HG03571 (cell line): ENCODE results near the gene SLC26A2.
A peak's percentile ranks its signal among the peaks of the same experiment; 100 is the strongest.

Source experiments
- ATAC-seq: cut with Tn5 transposase; IDR thresholded peaks from one replicate; pipeline ENCODE4 v1.9.1; 2021; ENCODE audit not compliant: unreplicated experiment

Gene SLC26A2

DNA sequence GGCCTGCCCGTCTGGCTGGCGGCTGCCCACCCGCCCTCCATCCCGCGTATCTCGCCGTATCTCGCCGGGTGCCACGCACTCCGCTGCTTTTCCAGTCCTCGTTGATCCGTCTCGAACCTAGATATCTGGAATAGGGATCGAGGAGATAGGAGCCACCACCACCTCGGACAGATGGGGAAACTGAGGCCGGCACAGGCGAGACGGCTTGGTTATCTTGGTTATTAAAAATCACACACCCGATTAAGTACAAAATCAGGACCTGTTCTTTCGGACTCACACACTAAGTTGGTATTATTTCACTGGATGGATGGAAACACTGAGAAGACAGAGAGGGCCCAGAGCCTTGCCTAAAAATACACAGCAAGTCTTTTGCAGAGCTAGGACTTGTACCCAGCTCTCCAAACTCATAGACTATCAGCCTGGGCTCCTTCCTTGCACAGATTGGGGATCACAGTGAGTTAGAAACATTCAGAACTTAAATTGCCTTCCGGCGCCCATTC lies 678 bp downstream of the SLC26A2 start:
- ATAC-seq: no peak

DNA sequence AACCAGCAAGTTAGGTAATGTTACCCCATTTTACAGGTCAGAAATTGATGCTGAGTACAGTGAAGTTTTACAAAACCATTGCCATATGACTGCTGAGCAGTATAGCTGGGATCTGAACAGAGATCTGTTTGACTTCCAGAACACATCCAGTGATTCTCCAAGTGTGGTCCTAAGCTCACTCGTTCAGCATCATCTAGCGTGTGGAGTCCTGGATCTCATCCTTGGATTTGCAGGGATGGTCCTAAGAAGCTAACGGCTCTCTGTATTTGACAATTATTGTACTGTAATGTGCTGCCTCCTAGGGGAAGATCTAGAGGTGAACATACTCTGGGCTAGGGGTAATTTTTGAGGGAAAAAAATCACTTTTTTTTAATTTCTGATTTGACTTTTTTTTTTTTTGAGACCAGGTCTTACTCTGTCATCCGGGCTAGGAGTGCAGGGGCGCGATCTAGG lies 1.4 kb downstream of the SLC26A2 start:
- ATAC-seq: no peak

DNA sequence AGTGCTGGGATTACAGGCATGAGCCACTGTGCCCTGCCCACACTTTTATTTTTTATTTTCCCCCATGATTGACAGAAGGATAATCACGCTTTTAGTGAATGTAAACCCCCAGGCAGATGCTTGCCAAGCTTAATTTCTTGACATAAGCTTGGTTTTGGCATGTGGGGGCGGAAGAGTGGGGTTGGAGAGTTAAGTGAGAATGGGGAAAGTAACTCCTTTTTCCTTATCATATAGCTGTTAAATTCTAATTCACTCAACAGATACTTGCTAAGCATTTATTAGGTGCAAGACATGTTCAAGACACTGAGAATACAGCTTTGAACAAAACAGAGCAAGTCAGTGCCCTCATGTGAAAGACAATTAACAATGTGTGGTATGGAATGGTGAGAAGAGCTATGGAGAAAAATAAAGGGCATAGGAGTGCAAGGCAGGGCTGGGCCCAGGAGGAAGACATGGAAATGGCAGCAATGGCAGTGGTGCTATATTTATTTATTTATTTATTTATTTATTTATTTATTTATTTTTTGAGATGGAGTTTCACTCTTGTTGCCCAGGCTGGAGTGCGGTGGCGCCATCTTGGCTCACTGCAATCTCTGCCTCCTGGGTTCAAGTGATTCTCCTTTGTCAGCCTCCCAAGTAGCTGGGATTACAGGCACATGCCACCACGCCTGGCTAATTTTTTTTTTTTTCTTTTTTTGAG lies 2.2 kb downstream of the SLC26A2 start:
- ATAC-seq: no peak

DNA sequence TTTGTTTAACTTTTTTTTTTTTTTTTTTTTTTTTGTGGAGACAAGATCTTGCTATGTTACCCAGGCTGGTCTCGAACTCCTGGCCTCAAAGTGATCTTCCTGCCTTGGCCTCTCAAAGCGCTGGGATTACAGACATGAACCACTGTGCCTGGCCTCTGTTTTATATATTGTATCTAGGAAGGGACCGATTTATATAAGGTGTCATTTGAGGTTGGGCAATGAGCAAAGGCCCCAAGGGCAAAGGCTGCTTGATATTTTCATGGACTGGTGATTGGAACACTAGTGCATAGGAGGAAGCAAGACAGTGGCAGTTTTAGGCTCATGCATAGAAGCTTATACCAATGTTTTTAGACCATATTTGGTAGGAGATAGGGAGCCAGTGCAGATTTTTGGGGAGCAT lies 3.2 kb downstream of the SLC26A2 start:
- ATAC-seq: no peak

DNA sequence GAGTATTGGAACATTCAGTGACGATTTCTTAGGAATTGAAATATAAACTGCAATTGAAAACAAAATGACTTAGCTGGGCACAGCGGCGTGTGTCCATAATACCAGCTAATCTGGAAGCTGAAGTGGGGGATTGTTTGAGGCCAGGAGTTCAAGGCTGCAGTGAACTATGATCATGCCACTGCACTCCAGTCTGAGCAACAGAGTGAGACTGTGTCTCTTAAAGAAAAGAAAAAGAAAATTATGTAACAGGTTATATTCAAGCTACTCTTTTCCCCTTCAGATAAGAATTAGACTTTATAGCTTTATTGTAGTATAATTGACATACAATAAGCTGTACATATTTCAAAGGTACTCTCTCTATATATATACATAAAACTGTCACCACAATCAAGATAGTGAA lies 6.4 kb downstream of the SLC26A2 start:
- no peak for ATAC-seq

DNA sequence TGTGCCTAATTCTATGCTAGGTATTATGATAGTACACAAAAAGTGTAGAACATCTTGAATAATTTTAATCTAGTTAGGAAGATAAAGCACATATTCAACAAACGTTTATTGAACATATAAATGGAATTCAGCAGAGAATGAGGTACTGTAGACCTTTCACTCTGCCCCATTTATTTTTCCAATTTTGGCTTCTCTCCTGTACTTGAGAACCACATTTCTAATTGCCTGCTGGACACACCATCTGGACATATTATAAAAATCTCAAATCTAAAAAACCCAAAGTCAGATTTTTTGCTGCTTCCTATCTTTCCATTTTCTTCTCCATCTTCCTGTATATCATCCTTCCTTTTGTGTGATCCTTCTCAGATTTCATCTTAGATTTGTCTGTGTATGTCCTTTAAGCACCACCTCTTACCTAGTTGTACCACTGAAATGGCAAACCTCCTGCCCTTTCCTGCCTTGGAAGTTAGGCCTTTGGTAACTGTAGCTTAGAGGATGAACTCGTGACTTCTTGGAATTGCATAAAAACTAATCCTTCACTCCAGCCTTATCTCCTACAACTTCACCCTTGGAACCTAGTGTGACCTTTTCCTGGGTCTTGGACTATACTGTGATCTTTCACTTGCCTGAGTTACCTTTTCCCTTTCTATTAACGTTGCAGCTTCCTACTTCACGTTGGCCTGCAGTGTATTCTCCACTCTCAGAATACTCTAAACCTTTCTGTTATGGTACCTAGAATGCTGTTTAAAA lies 8.8 kb downstream of the SLC26A2 start:
- no peak for ATAC-seq

DNA sequence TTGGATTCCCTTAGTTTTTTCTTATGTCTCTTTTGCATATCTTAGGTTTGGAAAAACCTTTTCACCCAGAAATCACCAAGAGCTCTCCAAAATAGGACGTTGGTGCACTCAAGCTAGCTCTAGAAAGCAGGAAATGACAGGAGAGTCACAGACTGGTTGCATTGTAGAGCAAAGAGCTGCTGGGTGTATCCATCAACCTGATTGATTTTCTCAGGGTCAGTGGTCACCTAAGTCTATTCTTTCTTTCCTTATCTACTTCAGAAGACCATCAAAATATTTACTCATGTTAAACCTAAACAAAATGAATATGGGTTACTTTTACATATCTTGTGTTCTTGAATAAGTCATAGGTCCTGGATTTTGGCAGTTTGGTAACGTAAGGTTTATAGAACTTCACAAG lies 14.9 kb downstream of the SLC26A2 start:
- no peak for ATAC-seq

DNA sequence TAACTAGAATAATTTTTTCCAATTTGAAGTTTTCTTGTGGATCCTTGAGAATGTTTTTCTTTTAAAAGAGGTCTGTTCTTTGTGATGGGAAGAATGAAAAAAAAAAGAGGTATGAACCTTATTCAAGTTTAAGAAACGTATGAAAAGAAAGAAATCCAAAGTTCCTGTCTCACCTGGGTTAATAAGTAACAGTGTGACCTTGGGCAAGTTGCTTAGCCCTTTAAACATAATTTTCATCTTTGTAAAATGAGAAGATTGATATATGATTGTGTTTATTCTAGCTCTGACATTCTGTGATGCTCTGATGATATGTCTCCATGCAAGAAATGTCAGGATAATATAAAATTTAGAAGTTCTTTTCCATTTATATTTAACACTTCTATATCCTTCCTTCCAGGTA lies 19.3 kb downstream of the SLC26A2 start:
- no peak for ATAC-seq

DNA sequence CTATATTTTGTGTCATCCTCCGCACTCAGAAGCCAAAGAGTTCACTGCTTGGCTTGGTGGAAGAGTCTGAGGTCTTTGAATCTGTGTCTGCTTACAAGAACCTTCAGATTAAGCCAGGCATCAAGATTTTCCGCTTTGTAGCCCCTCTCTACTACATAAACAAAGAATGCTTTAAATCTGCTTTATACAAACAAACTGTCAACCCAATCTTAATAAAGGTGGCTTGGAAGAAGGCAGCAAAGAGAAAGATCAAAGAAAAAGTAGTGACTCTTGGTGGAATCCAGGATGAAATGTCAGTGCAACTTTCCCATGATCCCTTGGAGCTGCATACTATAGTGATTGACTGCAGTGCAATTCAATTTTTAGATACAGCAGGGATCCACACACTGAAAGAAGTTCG lies 20.6 kb downstream of the SLC26A2 start:
- ATAC-seq: no peak

DNA sequence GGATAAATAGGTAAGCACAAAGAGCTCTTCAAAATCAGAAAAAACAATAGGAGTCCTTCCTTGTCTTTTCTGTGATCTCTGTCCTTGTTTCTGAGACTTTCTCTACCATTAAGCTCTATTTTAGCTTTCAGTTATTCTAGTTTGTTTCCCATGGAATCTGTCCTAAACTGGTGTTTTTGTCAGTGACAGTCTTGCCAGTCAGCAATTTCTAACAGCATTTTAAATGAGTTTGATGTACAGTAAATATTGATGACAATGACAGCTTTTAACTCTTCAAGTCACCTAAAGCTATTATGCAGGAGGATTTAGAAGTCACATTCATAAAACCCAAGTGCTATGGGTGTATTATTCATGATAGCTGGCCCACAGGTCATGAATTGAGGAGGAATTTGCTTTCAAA lies 21.9 kb downstream of the SLC26A2 start:
- ATAC-seq: no peak

DNA sequence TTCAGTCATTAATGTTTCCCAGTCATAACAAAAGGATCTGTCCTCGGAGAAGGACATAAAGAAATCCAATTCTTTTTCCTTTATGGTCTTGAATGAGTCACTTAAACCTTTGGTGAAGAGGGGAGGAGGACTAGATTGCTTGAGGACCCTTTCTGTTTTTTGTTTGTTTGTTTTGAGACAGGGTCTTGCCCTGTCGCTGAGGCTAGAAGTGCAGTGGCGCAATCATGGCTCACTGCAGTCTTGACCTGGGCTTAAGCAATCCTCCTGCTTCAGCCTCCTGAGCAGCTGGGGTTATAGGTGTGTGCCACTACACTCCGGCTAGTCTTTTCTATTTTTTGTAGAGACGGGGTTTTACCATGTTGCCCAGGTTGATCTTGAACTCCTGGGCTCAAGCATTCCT lies 27.6 kb downstream of the SLC26A2 start:
- ATAC-seq: no peak

DNA sequence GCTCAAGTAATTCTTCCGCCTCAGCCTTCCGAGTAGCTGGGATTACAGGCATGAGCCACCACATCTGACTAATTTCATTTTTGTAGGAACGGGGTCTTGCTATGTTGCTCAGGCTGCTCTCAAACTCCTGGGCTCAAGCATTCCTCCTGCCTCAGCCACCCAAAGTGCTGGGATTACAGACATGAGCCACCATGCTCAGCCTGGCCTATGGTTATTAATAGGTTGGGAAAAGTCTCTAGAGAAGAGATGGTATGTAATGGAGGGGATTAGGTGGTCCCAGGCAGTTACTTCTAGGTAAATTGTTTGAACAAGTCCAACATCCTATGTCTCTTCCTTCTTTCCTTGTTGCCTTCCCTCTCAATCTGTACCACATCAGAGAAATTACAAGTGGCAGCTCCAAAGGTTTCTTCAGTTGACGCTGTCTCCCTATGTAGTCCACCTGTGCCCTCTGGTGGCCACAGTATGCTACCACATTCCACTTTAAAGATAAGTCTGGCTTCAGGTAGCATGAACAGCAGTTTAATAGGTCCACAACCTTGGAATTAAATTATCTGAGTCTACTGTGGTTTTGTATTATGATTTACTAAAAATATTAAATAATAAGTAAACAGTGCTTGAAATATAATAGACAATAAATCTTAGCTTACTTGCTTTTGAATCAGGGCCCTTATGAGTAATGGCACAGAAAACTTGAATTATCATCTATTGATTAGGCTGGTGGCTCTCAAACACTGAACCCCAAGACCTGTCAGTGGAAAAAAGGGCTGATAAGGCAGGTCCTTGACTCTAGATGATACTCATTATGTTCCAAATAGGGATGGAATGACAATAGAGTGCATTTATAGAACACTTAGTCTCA lies 30.2 kb downstream of the SLC26A2 start:
- peak; percentile 80 for ATAC-seq

DNA sequence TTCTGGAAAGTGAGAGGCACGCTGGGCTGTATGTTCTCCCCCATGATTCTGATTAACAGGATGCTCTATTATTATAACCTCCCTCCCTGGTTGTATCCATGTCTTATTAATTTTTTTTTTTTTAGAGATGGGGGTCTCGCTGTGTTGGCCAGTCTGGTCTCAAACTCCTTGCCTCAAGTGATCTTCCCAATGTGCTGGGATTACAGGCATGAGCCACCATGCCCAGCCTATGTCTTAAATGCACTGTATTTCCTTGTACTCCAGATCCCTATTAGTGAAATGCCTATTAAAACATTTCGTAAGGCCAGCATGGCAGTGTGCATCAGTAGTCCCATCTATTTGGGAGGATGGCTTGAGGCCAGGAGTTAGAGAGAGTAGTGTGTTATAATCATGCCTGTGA lies 32.9 kb downstream of the SLC26A2 start:
- no peak for ATAC-seq

DNA sequence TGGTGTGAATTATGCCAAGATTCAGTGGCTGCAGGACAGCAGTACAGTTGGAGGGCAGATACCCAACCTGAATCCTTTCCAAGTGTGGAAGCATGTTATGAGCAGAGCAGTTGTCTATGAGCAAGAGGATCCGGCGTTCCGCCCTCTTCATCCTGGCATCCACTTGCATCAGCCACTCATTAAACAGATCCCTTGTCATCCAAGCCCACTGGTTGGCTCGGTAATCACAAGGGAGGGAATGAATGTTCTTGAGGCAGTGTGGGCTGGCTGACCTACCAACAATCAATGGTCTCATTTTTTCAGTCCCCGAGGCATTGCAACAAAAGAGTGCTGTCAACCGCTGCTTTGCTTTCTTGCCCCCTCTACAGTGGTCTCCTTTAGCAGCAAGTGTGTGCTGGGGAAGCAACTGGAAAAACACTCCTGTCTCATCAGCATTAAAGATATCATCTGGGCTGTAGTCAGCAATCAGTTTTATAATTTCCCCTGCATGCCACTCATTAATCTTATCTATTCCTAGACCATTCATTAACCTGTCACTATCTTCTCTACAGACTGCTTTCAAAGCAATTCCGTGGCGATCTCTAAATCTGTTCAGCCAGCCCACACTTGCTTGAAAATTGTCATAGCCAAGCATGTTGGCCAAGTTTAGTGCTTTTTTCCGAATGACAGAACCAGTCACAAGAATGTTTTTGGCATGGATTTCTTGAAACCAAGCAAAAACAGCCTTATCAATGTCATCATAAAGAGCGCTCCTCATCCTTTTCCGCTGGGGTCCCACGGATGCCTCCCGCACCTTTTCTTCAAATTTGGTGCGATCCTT lies 35.0 kb downstream of the SLC26A2 start:
- no peak for ATAC-seq

DNA sequence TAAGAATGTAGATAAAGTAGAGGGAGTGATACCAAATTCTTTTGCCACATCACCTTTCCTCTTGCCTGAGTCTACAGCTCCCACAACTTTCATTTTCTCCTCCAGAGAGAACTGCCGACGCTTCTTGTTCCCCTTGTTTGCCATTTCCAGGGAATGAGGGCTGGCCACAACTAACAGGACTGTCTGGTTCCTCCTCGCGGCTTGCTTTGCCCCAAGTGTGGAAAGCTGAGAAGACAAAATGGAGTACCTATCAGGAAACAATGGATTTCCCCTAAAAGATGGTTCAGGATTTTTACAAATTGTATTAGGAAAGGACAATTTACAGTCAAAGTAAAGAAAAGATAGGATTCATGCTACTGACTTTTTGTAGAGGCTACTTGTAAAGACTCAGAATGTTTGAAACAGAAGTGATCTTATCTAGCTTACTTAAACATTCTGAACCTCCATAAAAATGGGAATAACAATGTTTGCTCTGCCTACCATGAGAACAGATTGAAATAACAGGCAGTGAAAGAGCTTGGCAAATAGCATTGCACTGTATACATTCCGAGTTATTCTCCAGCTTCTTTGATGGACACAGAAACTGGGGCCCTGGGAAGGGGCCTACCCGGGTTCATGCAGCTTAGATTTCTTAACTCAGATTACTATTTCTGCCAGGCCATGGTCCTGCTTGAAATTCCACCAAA lies 35.8 kb downstream of the SLC26A2 start:
- ATAC-seq: no peak

DNA sequence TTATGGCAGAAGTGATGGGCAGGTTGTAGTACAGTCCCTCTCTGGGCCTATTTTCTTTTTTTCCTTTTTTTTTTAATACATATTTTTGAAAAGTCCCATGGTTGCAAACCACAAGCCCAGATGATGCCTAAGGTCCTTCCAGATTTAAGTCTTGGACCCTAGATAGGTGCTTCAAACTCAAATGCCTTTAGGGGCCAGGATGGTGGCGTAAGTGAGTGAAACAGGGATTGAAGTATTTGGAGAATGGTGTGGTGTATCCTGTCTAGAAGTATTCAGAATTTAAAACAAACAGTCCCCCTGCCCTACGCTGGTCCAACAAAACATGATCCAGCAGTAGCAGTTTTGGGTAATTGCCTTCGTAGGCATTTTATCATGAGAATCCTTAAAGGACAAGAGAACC lies 37.7 kb downstream of the SLC26A2 start:
- no peak for ATAC-seq

DNA sequence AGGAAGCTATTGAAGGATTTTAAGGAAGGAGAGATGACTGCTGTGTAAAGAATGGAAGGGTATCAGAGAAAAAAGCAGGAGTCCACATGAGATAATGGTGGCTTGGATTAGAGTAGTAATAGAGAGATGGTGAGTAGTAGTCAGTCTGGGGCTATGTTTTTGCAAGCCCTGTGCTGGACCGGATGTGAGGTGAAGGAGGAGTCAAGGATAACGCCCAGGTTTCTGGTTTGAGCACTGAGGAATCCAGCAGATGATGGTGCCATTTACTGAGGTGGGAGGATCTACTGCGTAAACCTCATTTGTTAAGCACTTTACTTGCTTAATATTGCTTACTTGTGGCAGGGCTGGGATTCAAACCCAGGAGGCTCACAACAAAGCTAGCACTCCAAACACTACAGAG lies 38.8 kb downstream of the SLC26A2 start:
- ATAC-seq: no peak

DNA sequence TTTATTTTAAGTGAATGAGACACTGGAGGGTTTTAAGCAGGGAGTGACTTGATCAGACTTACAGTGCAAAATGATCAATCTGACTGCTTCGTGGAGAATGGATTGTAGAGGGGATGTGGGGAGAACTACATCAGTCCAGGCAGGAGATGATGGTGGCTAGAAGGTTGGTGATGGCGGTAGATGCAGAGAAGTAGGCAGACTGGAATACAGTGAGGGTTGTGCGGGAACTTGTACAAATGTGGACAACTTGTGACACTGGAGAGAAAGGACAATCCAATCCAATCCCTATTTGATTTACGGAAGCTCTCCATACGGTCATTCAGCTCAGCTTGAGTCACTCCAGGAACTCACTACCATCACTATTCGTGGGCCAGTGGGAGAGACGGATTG lies 39.3 kb downstream of the SLC26A2 start:
- no peak for ATAC-seq

DNA sequence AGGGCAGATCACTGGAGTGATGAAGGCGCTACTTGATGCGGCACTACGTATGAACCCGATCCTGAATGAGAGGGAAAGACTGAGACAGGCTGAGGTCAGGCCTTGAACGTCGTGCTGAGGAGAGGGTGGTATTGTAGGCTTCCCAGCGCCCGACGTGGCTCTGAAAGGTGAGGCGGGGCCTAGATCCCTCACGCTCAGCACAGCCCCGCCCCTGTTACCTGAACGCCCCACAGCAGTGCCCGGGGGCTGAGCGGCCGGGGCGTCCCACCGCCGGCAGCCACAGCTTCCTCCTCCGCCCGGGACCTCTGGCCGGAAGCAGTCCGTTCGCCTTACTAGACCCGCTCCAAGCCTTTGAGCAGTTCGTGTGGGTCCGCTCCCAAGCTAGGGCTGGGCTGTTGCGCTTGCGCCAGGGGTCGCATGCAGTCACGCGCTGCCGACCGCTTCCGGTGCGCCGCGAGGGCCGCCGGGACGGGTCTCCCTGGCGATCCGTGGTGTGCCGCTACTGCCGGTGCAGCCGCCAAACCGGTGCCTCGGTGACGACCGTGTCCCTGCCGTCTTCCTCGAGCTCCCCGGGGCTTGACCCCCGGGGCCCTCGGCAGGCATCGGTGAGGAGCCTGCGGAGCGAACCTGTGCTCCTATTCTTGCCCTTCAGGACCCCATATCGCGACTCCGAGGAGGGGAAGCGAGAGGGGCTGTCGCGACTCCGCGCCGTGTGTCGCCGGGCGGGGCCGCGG lies 39.9 kb downstream of the SLC26A2 start, which contains the start of the genes HMGXB3 and TIGD6:
TSS of gene HMGXB3 (plus strand) at position 484 of the 734 bp plus-strand sequence. CDS start 4,114 bp downstream, outside the sequence.
TSS of gene TIGD6 (minus strand) at position 399 of the 734 bp plus-strand sequence. CDS start 4,306 bp downstream, outside the sequence.
- ATAC-seq: peak; percentile 88
